Peyer's patch (tissue), 4 donors: ENCODE results near the gene NCR2.

ENCODE experiments used
- POLR2A ChIP-seq, 2 donors: fragments of 450-650 bp; IDR thresholded peaks; one replicate each; pipeline ENCODE4 v1.5.1; 2017; ENCODE audit warnings: antibody characterized with exemption in 2 of 2, mild to moderate bottlenecking in 2 of 2, moderate library complexity in 2 of 2
- TF ChIP-seq, protein P1 (sequence below), 6 experiments: fragments of 450-650 bp in 4 of 6; fragments of 200-600 bp in 2 of 6; sonication (generic) in 1 of 6; IDR thresholded peaks; one replicate each; pipeline ENCODE4 v1.5.1; 2017 to 2019; ENCODE audit warnings: antibody characterized with exemption in 6 of 6, mild to moderate bottlenecking in 3 of 6, moderate library complexity in 1 of 6

DNA sequence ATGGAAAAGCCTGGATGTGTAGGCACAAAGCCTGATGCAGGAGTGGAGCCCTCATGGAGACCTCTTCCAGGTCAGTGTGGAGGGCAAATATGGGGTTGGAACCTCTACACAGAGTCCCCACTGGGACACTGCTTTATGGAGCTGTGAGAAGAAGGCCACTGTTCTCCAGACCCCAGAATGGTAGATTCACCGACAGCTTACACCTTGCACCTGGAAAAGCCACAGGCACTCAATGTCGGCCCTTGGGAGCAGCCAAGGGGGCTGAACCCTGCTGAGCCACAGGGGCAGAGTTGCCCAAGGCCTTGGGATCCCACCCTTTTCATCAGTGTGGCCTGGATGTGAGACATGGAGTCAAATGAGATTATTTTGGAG lies 24.9 kb downstream of the NCR2 start:
- TF ChIP-seq, protein P1, sequence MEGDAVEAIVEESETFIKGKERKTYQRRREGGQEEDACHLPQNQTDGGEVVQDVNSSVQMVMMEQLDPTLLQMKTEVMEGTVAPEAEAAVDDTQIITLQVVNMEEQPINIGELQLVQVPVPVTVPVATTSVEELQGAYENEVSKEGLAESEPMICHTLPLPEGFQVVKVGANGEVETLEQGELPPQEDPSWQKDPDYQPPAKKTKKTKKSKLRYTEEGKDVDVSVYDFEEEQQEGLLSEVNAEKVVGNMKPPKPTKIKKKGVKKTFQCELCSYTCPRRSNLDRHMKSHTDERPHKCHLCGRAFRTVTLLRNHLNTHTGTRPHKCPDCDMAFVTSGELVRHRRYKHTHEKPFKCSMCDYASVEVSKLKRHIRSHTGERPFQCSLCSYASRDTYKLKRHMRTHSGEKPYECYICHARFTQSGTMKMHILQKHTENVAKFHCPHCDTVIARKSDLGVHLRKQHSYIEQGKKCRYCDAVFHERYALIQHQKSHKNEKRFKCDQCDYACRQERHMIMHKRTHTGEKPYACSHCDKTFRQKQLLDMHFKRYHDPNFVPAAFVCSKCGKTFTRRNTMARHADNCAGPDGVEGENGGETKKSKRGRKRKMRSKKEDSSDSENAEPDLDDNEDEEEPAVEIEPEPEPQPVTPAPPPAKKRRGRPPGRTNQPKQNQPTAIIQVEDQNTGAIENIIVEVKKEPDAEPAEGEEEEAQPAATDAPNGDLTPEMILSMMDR (IDR thresholded peaks at IDR 0.05): no peak
- no peak for TF ChIP-seq POLR2A (IDR thresholded peaks at IDR 0.05)
